Mononuclear cell (primary cell): Measurements from ENCODE around the gene NUBPL. TPM values are rescaled to one million over a fixed set of nuclear protein-coding genes. Genes with fewer than 3 reads are reported as not detected.
"Not testable (repeated sequence)": the region's sequence is repeated elsewhere in the genome, so short reads cannot be mapped to it uniquely, and the experiment has no call there.

ENCODE experiments used
- H3K27me3 ChIP-seq: 2 replicates; pipeline ENCODE4 v1.6.0; 2011; ENCODE audit warnings: low read length, control low read depth; ENCODE audit not compliant: insufficient read depth
- H3K4me1 ChIP-seq: 2 replicates; pipeline ENCODE4 v1.5.1; 2011; ENCODE audit warnings: mild to moderate bottlenecking, low read length, control low read depth; ENCODE audit not compliant: insufficient read depth
- H3K4me3 ChIP-seq: 2 replicates; pipeline ENCODE4 v1.5.1; 2011; ENCODE audit warnings: mild to moderate bottlenecking, low read length, moderate library complexity
- H3K9me3 ChIP-seq: 2 replicates; pipeline ENCODE4 v1.5.1; 2011; ENCODE audit warnings: low read depth, mild to moderate bottlenecking, control low read depth, low read length
- total RNA-seq: library from RNA; depleted of rRNA; stranded (reverse); fragments of >200 nt; gene quantifications from one replicate; pipeline ENCODE4 v1.2.3, GENCODE V29; 2012

NUBPL gene
- total RNA-seq, 1 donor, result 5.7 TPM

DNA sequence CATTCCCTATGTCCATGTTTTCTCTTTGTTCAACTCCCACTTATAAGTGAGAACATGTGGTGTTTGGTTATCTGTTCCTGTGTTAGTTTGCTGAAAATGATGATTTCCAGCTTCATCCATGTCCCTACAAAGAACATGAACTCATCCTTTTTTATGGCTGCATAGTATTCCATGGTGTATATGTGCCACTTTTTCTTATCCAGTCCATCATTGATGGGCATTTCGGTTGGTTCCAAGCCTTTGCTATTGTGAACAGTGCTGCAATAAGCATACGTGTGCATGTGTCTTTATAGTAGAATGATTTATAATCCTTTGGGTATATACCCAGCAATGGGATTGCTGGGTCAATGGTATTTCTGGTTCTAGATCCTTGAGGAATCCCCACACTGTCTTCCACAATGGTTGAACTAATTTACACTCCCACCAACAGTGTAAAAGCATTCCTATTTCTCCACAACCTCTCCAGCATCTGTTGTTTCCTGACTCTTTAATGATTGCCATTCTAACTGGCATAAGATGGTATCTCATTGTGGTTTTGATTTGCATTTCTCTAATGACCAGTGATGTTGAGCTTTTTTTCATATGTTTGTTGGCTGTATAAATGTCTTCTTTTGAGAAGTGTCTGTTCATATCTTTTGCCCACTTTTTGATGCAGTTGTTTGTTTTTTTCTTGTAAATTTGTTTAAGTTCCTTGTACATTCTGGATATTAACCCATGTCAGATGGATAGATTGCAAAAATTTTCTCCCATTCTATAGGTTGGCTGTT, 252.7 kb downstream of the NUBPL start:
- H3K4me3 ChIP-seq, H3K9me3 ChIP-seq, H3K27me3 ChIP-seq, H3K4me1 ChIP-seq: not testable (repeated sequence)

- H3K4me3 ChIP-seq, result no peak overlapping the region
- no peaks in the 10 kb centered on the region for H3K27me3 ChIP-seq
- no peaks in the 10 kb centered on the region for H3K9me3 ChIP-seq
- no peaks in the 10 kb centered on the region for H3K4me1 ChIP-seq
These were observed 258.1 kb downstream of the NUBPL start for GRCh38 chr14:31819281-31819680.

- Histone ChIP-seq H3K27me3 (no peaks in the 10 kb centered on the region), H3K9me3 (no peaks in the 10 kb centered on the region), H3K4me3 (no peak overlapping the region), H3K4me1 (no peaks in the 10 kb centered on the region)
These were observed 264.3 kb downstream of the NUBPL start for GRCh38 chr14:31825459-31825858.

DNA sequence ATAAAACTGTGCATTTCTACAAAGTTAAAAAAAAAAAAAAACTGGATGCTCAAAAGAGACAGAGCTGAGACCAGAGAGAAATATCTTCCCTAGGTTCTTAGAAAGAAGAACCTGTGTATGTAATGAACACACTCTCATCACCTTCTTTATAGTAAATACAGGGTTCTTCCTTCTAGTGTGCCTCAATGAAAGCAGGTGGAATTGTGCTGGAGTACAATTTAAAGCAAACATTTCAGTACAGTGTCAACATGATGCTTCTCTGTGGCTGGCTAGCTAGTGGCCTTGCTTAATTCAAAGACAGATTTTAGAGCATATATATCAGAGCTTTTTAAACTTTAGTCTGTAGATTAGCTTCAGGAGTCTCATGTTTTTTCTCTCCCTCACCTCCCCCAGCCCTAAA, 266.1 kb downstream of the NUBPL start:
- no peak overlapping the region for H3K4me3 ChIP-seq

GRCh38 chr14:31828946-31829868, 268.0 kb downstream of the NUBPL start:
- no peak overlapping the region for H3K4me3 ChIP-seq
- H3K27me3 ChIP-seq, result no peaks in the 10 kb centered on the region
- H3K4me1 ChIP-seq, result no peaks in the 10 kb centered on the region
- H3K9me3 ChIP-seq, result no peaks in the 10 kb centered on the region

More for the DNA sequence above, 266.1 kb downstream of the NUBPL start:
- no peaks in the 10 kb centered on the region for H3K4me1 ChIP-seq
- H3K9me3 ChIP-seq, result no peaks in the 10 kb centered on the region
- no peaks in the 10 kb centered on the region for H3K27me3 ChIP-seq

- no peaks in the 10 kb centered on the region for H3K27me3 ChIP-seq
- no peaks in the 10 kb centered on the region for H3K9me3 ChIP-seq
- H3K4me1 ChIP-seq, result no peaks in the 10 kb centered on the region
- H3K4me3 ChIP-seq, result no peak overlapping the region
These were observed 273.4 kb downstream of the NUBPL start for GRCh38 chr14:31834616-31835015.

DNA sequence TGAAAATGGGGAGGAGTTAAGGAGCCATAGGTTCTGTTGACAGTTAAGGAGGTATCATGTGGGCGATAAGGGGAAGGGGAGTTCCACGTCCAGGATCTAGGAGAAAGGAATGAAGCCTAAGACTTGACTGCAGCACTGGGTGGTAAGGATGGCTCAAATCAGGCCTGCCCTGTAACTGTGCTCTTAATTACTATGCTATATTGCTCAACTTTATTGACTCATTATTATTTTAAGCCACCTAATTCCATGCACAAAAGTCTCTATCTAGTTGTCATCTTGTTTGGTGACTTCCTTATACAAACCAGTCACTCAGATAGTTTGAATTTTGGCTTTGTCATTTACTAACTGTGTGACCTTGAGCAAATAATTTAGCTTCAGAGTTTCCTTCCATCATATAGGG, 273.8 kb downstream of the NUBPL start:
- H3K4me3 ChIP-seq, result no peak overlapping the region
- H3K27me3 ChIP-seq, result no peaks in the 10 kb centered on the region
- no peaks in the 10 kb centered on the region for H3K4me1 ChIP-seq
- no peaks in the 10 kb centered on the region for H3K9me3 ChIP-seq

DNA sequence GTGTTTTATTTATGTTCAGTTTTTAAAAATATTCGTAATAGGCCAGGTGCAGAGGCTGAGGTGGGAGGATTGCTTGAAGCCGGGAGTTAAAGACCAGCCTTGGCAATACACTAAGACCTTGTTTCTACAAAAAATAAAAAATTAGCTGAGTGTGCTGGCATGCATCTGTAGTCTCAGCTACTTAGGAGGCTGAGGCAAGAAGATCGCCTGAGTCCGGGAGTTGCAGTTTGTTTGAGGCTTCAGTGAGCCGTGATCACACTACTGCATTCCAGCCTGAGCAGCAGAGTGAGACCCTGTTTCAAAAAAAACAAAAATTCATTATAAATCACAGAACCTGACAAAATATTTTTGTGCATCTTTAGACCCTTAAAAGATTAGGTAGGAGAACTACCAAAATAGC, 275.8 kb downstream of the NUBPL start:
- Histone ChIP-seq H3K9me3 (no peaks in the 10 kb centered on the region), H3K27me3 (no peaks in the 10 kb centered on the region), H3K4me3 (no peak overlapping the region), H3K4me1 (no peaks in the 10 kb centered on the region)

DNA sequence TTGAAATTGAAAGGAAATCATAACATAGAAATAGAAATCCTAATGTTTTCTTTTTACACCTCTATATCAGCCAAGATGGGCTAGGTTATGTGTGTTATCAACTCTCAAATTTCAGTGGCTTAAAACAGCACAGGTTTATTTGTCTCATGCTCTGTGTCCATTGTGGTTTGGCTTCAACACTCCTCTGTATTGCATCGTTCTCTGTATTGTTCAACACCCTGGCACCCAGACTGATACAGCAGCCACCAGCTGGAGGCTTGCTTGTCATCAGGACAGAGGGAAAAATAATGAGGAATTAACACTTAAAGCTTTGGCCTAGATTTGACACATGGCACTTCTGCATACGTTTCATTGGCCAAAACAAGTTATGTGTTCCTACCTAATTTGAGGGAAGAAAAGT, 281.7 kb downstream of the NUBPL start:
- H3K4me3 ChIP-seq, result no peak overlapping the region
- H3K27me3 ChIP-seq, result no peaks in the 10 kb centered on the region
- H3K9me3 ChIP-seq, result no peaks in the 10 kb centered on the region
- H3K4me1 ChIP-seq, result no peaks in the 10 kb centered on the region

GRCh38 chr14:31843361-31844091, 282.3 kb downstream of the NUBPL start:
- Histone ChIP-seq H3K9me3 (no peaks in the 10 kb centered on the region), H3K4me1 (no peaks in the 10 kb centered on the region), H3K27me3 (no peaks in the 10 kb centered on the region), H3K4me3 (no peak overlapping the region)

- peaks cover 3% of the 10 kb centered on the region for H3K9me3 ChIP-seq
- no peaks in the 10 kb centered on the region for H3K4me1 ChIP-seq
- no peak overlapping the region for H3K4me3 ChIP-seq
- no peaks in the 10 kb centered on the region for H3K27me3 ChIP-seq
These were observed 293.4 kb downstream of the NUBPL start for GRCh38 chr14:31854508-31855075.

- H3K9me3 ChIP-seq, result peaks cover 4% of the 10 kb centered on the region
- H3K4me1 ChIP-seq, result no peaks in the 10 kb centered on the region
- H3K27me3 ChIP-seq, result no peaks in the 10 kb centered on the region
- H3K4me3 ChIP-seq, result no peak overlapping the region
These were observed 294.1 kb downstream of the NUBPL start for GRCh38 chr14:31855262-31855661.

DNA sequence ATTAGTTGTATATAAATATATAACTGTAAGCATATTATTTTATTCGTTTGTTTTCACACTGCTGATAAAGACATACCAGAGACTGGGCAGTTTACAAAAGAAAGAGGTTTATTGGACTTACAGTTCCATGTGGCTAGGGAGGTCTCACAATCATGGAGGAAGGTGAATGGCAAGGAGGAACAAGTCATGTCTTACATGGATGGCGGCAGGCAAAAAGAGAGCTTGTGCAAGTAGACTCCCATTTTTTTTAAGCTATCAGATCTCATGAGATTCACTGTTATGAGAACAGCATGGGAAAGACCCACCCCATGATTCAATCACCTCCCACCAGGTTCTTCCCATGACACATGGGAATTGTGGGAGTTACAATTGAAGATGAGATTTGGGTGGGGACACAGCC, 294.8 kb downstream of the NUBPL start:
- H3K4me1 ChIP-seq, H3K27me3 ChIP-seq, H3K9me3 ChIP-seq, H3K4me3 ChIP-seq: not testable (repeated sequence)

DNA sequence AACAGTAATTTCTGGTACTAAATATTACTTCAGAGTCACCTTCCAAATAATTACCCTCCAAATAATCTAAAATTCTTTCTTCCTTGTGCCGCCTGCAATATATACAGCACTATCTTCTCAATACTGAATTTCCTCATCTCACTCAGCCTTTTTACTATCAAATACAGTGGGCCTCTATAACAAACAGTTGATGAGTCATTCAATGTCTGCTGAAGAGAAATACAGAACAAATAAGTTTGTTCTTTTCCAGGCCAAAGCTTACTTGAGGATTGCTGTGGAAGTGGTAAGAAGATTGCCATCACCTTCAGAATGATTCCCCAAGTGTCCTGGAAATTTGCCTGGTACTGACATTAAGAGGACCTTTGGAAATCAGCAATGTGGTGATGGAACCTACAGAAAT, 297.7 kb downstream of the NUBPL start:
- Histone ChIP-seq H3K27me3 (no peaks in the 10 kb centered on the region), H3K4me3 (no peak overlapping the region), H3K9me3 (peaks cover 4% of the 10 kb centered on the region), H3K4me1 (no peaks in the 10 kb centered on the region)
